GM18526 (cell line): Measurements from ENCODE around the gene PIP5KL1.

ENCODE experiments used
- POLR2A ChIP-seq: IDR thresholded peaks from 3 replicates; pipeline ENCODE4 v1.6.1; 2011; ENCODE audit not compliant: insufficient read length; ENCODE audit errors: extremely low read depth

The PIP5KL1 gene

GRCh38 chr9:127918183-127919107, 12.1 kb downstream of the PIP5KL1 start:
- no peak for TF ChIP-seq POLR2A

- no peak for TF ChIP-seq POLR2A
Observed at GRCh38 chr9:127917603-127918002, 13.0 kb downstream of the PIP5KL1 start.

- TF ChIP-seq POLR2A, result peak; percentile 72
Observed at GRCh38 chr9:127916720-127917581, 13.6 kb downstream of the PIP5KL1 start, which contains the start of gene ST6GALNAC4. Gene ST6GALNAC4 (minus strand): TSS chr9:127917041. CDS start chr9:127916419, 622 bp downstream.

GRCh38 chr9:127915801-127916719, 14.5 kb downstream of the PIP5KL1 start:
- peak; percentile 83 for TF ChIP-seq POLR2A

- TF ChIP-seq POLR2A, result no peak
Observed at GRCh38 chr9:127915325-127915752, 15.2 kb downstream of the PIP5KL1 start.

- no peak for TF ChIP-seq POLR2A
Observed at GRCh38 chr9:127913682-127914081, 16.9 kb downstream of the PIP5KL1 start.

- no peak for TF ChIP-seq POLR2A
Observed at GRCh38 chr9:127912882-127913281, 17.7 kb downstream of the PIP5KL1 start.

- no peak for TF ChIP-seq POLR2A
Observed at GRCh38 chr9:127912296-127912695, 18.3 kb downstream of the PIP5KL1 start.

GRCh38 chr9:127910613-127911205, 19.9 kb downstream of the PIP5KL1 start:
- TF ChIP-seq POLR2A, result no peak

GRCh38 chr9:127909839-127910273, 20.7 kb downstream of the PIP5KL1 start:
- TF ChIP-seq POLR2A, result no peak

GRCh38 chr9:127908660-127908926, 22.0 kb downstream of the PIP5KL1 start:
- TF ChIP-seq POLR2A, result no peak

- TF ChIP-seq POLR2A, result no peak
Observed at GRCh38 chr9:127907867-127908659, 22.5 kb downstream of the PIP5KL1 start.

GRCh38 chr9:127905788-127906191, 24.8 kb downstream of the PIP5KL1 start:
- TF ChIP-seq POLR2A, result peak; percentile 49
